Keratinocyte (primary cell): ENCODE data around the gene SOSTDC1. TPM values are rescaled to one million over a fixed set of nuclear protein-coding genes. Genes with fewer than 3 reads are reported as not detected.

Experiments used
- DNase-seq: peaks from one replicate; pipeline ENCODE4 v3.0.0-alpha.2; 2011; ENCODE audit warnings: low read depth, missing footprints, low spot score
- FAIRE-seq: peaks from 2 replicates; lab custom pipeline; 2011; peaks lifted over from hg19 to GRCh38; lab: Jason Lieb, UNC
- H2AFZ ChIP-seq: 2 replicates; pipeline ENCODE4 v1.6.0; 2012; ENCODE audit warnings: low read length, control low read depth, inconsistent platforms; ENCODE audit not compliant: control insufficient read depth
- H3K27ac ChIP-seq: 2 replicates; pipeline ENCODE4 v1.5.1; 2011; ENCODE audit warnings: low read length; ENCODE audit not compliant: control insufficient read depth, insufficient read depth
- H3K27me3 ChIP-seq: 3 replicates; pipeline ENCODE4 v1.6.0; 2011; ENCODE audit warnings: low read length; ENCODE audit not compliant: control insufficient read depth, insufficient read depth; ENCODE audit errors: extremely low read depth
- H3K36me3 ChIP-seq, 2 experiments: 2 replicates in 1 of 2; 3 replicates in 1 of 2; pipeline ENCODE4 v1.5.1; 2011; ENCODE audit warnings: low read length in 2 of 2, mild to moderate bottlenecking in 1 of 2; ENCODE audit not compliant: control insufficient read depth in 2 of 2, insufficient read depth in 2 of 2; ENCODE audit errors: extremely low read depth in 1 of 2
- H3K4me1 ChIP-seq: 3 replicates; pipeline ENCODE4 v1.5.1; 2011; ENCODE audit warnings: low read length; ENCODE audit not compliant: control insufficient read depth, insufficient read depth; ENCODE audit errors: extremely low read depth
- H3K4me2 ChIP-seq: 3 replicates; pipeline ENCODE4 v1.6.0; 2011; ENCODE audit warnings: low read depth, low read length; ENCODE audit not compliant: control insufficient read depth, insufficient read depth; ENCODE audit errors: extremely low read depth
- H3K4me3 ChIP-seq, 3 experiments: fragments of 200-600 bp in 1 of 3; sonication (generic) in 1 of 3; 2 replicates in 2 of 3; 3 replicates in 1 of 3; pipeline ENCODE4 v1.5.1; 2011 to 2016; ENCODE audit warnings: low read length in 3 of 3, mild to moderate bottlenecking in 3 of 3, control low read depth in 2 of 3, inconsistent platforms in 1 of 3, low read depth in 1 of 3, mixed read lengths in 1 of 3, mixed run types in 1 of 3, moderate library complexity in 1 of 3; ENCODE audit not compliant: control insufficient read depth in 2 of 3, insufficient read depth in 2 of 3; ENCODE audit errors: extremely low read depth in 1 of 3
- H3K79me2 ChIP-seq: 2 replicates; pipeline ENCODE4 v1.6.0; 2012; ENCODE audit warnings: low read length; ENCODE audit not compliant: control insufficient read depth, insufficient read depth
- H3K9ac ChIP-seq: 3 replicates; pipeline ENCODE4 v1.6.0; 2011; ENCODE audit warnings: low read length; ENCODE audit not compliant: control insufficient read depth, insufficient read depth; ENCODE audit errors: extremely low read depth
- H3K9me1 ChIP-seq: 3 replicates; pipeline ENCODE4 v1.6.0; 2011; ENCODE audit warnings: low read length; ENCODE audit not compliant: control insufficient read depth, insufficient read depth; ENCODE audit errors: extremely low read depth
- H3K9me3 ChIP-seq: 2 replicates; pipeline ENCODE4 v1.5.1; 2012; ENCODE audit warnings: low read depth, low read length; ENCODE audit not compliant: control insufficient read depth
- H4K20me1 ChIP-seq: 3 replicates; pipeline ENCODE4 v1.6.0; 2011; ENCODE audit warnings: low read length; ENCODE audit not compliant: control insufficient read depth, insufficient read depth; ENCODE audit errors: extremely low read depth
- EZH2 ChIP-seq: IDR thresholded peaks from one replicate; pipeline ENCODE4 v1.6.1; 2012; ENCODE audit warnings: inconsistent platforms, mild to moderate bottlenecking, low read length, moderate library complexity
- dilution Hi-C: fragments of 300-500 bp; cut with MboI; formaldehyde crosslinking; loops from one replicate; pipeline ENCODE4 v1.7.0; 2020; ENCODE audit warnings: low sequenced_read_pairs; ENCODE audit not compliant: extremely low pct_ligation_motif_present
- polyA plus RNA-seq, 5 experiments: library from polyadenylated mRNA; depleted of rRNA in 3 of 5; stranded (reverse) in 3 of 5; stranded (forward) in 1 of 5; unstranded in 1 of 5; fragments of >200 nt; gene quantifications; 1 replicate in 1 of 5; 2 replicates in 3 of 5; 3 replicates in 1 of 5; pipeline versions ENCODE4 v1.2.1 to v1.2.3, GENCODE V29; 2011 to 2012; ENCODE audit warnings: missing spikeins in 2 of 5, low read depth in 1 of 5, low replicate concordance in 1 of 5
- TF ChIP-seq, protein P1 (sequence below), 3 experiments: IDR thresholded peaks in 1 of 3; conservative IDR thresholded peaks in 1 of 3; optimal IDR thresholded peaks in 1 of 3; 2 replicates in 2 of 3; 3 replicates in 1 of 3; pipeline versions ENCODE3 to v1.5.1; 2011; ENCODE audit warnings: low read length in 3 of 3, mild to moderate bottlenecking in 3 of 3, moderate library complexity in 2 of 3, control low read depth in 1 of 3, inconsistent platforms in 1 of 3; ENCODE audit not compliant: insufficient read depth in 2 of 3; ENCODE audit errors: extremely low read depth in 1 of 3

The SOSTDC1 gene
- polyA plus RNA-seq, 1 donor (not counting 4 experiments of a cell fraction or from before 2014, with no cell fraction given) = 0.31 TPM

DNA sequence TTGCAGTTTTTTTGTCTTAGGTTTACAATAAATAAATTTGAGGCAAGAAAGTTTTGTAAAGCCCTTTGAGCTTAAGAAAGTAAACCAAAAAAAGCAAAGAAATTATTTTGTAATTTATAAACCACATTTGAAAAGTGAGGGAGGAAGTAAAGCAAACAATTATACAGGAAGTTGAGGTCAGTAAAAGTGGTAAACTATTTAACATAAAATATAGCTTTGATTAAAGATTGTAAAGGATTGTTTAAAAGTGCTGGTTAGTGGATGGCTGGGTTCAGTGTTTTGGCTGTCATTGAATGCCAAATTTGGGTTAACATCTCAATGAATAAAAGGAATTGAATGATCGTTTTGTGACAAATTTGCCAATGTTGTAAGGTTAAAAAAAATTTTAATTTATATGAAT, 9.9 kb downstream of the SOSTDC1 start:
- no peaks in the 10 kb centered on the region for H3K79me2 ChIP-seq
- no peaks in the 10 kb centered on the region for H4K20me1 ChIP-seq
- no peaks in the 10 kb centered on the region for H3K9me3 ChIP-seq
- TF ChIP-seq, protein P1, sequence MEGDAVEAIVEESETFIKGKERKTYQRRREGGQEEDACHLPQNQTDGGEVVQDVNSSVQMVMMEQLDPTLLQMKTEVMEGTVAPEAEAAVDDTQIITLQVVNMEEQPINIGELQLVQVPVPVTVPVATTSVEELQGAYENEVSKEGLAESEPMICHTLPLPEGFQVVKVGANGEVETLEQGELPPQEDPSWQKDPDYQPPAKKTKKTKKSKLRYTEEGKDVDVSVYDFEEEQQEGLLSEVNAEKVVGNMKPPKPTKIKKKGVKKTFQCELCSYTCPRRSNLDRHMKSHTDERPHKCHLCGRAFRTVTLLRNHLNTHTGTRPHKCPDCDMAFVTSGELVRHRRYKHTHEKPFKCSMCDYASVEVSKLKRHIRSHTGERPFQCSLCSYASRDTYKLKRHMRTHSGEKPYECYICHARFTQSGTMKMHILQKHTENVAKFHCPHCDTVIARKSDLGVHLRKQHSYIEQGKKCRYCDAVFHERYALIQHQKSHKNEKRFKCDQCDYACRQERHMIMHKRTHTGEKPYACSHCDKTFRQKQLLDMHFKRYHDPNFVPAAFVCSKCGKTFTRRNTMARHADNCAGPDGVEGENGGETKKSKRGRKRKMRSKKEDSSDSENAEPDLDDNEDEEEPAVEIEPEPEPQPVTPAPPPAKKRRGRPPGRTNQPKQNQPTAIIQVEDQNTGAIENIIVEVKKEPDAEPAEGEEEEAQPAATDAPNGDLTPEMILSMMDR (optimal IDR thresholded peaks at IDR 0.05 in 1 of 3, IDR thresholded peaks at IDR 0.05 in 1 of 3, conservative IDR thresholded peaks at IDR 0.05 in 1 of 3; ENCODE audit: extremely low read depth in 1 of 3, insufficient read depth in 2 of 3, low read length in 3 of 3) = no peak
- no peak for TF ChIP-seq EZH2
- no peaks in the 10 kb centered on the region for H3K4me1 ChIP-seq
- no peak overlapping the region for H2AFZ ChIP-seq
- dilution Hi-C loops = no loop called here
- FAIRE-seq = no peak
- H3K27ac ChIP-seq = no peak overlapping the region
- no peak overlapping the region for H3K9ac ChIP-seq
- no peaks in the 10 kb centered on the region for H3K9me1 ChIP-seq
- H3K4me2 ChIP-seq = no peak overlapping the region
- DNase-seq = no peak
- no peaks in the 10 kb centered on the region for H3K27me3 ChIP-seq
- H3K36me3 ChIP-seq = no peaks in the 10 kb centered on the region
- H3K4me3 ChIP-seq = no peak overlapping the region

DNA sequence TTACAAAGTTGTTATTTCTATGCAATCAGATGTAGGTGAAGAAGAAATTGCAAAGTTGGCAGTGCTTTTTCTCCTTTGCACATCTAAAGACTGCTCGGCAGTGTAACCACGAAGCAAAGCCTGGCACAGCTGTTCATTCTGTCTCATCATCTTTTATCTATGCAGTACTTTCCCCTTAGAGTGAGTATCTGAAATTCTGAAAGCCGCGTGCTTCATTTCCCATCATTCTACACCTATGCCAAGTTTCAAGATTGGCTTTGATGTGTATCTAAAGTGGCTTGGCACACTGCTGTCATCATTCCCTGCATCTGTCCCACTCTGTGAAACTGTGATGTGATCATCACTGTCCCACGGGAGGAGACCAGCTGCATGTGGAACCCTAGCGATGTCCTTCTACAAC, 15.2 kb downstream of the SOSTDC1 start:
- no peak for TF ChIP-seq EZH2
- TF ChIP-seq, protein P1 (optimal IDR thresholded peaks at IDR 0.05 in 1 of 3, IDR thresholded peaks at IDR 0.05 in 1 of 3, conservative IDR thresholded peaks at IDR 0.05 in 1 of 3; ENCODE audit: extremely low read depth in 1 of 3, insufficient read depth in 2 of 3, low read length in 3 of 3) = no peak
- Histone ChIP-seq H3K4me2 (no peak overlapping the region), H3K27ac (no peak overlapping the region), H3K36me3 (no peaks in the 10 kb centered on the region), H3K9me1 (no peaks in the 10 kb centered on the region), H3K4me1 (no peaks in the 10 kb centered on the region), H3K27me3 (no peaks in the 10 kb centered on the region), H3K9ac (no peak overlapping the region), H4K20me1 (no peaks in the 10 kb centered on the region), H2AFZ (no peak overlapping the region), H3K79me2 (no peaks in the 10 kb centered on the region), H3K9me3 (no peaks in the 10 kb centered on the region), H3K4me3 (no peak overlapping the region)
- DNase-seq (no peak), FAIRE-seq (no peak)
- dilution Hi-C loops = no loop called here
